ENCODE data around the gene CNNM2.

DNA sequence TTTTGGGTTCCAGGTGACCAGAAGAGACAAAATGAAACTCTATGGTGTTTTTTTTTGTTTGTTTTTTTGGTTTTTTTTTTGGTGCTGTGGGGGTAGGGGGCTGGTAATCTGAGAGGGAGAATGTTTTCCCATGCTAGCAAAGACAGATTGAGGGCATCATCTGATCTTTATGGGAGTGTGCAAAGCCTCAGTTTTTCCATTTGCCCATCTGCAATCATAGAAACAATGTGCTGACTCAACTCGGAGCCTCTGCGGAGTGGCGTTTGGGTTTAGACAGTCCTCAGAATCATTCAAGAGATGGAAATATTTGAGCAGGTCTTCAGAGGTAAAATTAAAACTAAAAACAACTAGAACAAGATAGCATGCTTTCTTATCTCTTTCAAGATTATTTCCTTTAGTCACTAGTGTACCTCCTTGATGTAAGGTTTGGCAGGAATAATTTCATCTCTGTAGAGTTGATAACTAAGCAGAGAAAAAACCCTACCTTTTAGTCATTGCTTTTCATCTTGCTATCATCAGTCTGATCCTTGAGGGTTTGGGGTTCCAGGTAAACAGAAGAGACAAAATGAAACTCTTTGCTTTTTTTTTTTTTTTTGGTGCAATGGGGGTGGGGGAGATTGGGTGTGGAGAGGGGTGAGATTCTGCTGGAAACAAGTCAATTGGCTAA is 18.0 kb downstream of the CNNM2 start:
- TF ChIP-seq, protein P1, sequence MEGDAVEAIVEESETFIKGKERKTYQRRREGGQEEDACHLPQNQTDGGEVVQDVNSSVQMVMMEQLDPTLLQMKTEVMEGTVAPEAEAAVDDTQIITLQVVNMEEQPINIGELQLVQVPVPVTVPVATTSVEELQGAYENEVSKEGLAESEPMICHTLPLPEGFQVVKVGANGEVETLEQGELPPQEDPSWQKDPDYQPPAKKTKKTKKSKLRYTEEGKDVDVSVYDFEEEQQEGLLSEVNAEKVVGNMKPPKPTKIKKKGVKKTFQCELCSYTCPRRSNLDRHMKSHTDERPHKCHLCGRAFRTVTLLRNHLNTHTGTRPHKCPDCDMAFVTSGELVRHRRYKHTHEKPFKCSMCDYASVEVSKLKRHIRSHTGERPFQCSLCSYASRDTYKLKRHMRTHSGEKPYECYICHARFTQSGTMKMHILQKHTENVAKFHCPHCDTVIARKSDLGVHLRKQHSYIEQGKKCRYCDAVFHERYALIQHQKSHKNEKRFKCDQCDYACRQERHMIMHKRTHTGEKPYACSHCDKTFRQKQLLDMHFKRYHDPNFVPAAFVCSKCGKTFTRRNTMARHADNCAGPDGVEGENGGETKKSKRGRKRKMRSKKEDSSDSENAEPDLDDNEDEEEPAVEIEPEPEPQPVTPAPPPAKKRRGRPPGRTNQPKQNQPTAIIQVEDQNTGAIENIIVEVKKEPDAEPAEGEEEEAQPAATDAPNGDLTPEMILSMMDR (conservative IDR thresholded peaks at IDR 0.05 in 1 of 2, IDR thresholded peaks at IDR 0.05 in 1 of 2; ENCODE audit: extremely low read depth in 1 of 2, insufficient read depth in 1 of 2, low read depth in 1 of 2, low read length in 2 of 2) = no peak
- TF ChIP-seq EZH2 (IDR thresholded peaks at IDR 0.05; ENCODE audit: borderline replicate concordance, low read length) = no peak
